ENCODE data around the gene MYBPC2. TPM values are rescaled to one million over a fixed set of nuclear protein-coding genes. Genes with fewer than 3 reads are reported as not detected.

The MYBPC2 gene
- total RNA-seq, 2 donors from 2014 or later = not detected

GRCh38 chr19:50505856-50506611, 73.3 kb downstream of the MYBPC2 start:
- DNase-seq (no peak), ATAC-seq (no peak)
- no peaks in the 10 kb centered on the region for H3K27me3 ChIP-seq
- no peak overlapping the region for H3K27ac ChIP-seq
- no peaks in the 10 kb centered on the region for H3K9me3 ChIP-seq
- WGBS, 2 donors = 76 to 95% methylated on average over 2 to 26 of the region's 30 CpGs
- H3K4me3 ChIP-seq = no peak overlapping the region
- intact Hi-C loops (cut with DNase I) = no loop called here
- no peaks in the 10 kb centered on the region for H3K36me3 ChIP-seq (replicated peaks in 1 of 2; ENCODE audit: insufficient read depth in 1 of 2, low read depth in 2 of 2)
- TF ChIP-seq CTCF (IDR thresholded peaks at IDR 0.05) = no peak
- no peak for TF ChIP-seq POLR2A (IDR thresholded peaks at IDR 0.05)
- peaks cover 9% of the 10 kb centered on the region for H3K4me1 ChIP-seq

- intact Hi-C loops (cut with DNase I) = no loop called here
- ATAC-seq (no peak), DNase-seq (no peak)
- Histone ChIP-seq H3K4me3 (no peak overlapping the region), H3K27me3 (no peaks in the 10 kb centered on the region), H3K36me3 (replicated peaks in 1 of 2; ENCODE audit: insufficient read depth in 1 of 2, low read depth in 2 of 2) (no peaks in the 10 kb centered on the region), H3K27ac (no peak overlapping the region), H3K9me3 (no peaks in the 10 kb centered on the region), H3K4me1 (peaks cover 9% of the 10 kb centered on the region)
- WGBS, 2 donors = 90 to 95% methylated on average over 4 to 10 of the region's 10 CpGs
- TF ChIP-seq POLR2A (IDR thresholded peaks at IDR 0.05) (no peak), CTCF (IDR thresholded peaks at IDR 0.05) (no peak)
Measured at GRCh38 chr19:50506700-50507099, 74.0 kb downstream of the MYBPC2 start.

DNA sequence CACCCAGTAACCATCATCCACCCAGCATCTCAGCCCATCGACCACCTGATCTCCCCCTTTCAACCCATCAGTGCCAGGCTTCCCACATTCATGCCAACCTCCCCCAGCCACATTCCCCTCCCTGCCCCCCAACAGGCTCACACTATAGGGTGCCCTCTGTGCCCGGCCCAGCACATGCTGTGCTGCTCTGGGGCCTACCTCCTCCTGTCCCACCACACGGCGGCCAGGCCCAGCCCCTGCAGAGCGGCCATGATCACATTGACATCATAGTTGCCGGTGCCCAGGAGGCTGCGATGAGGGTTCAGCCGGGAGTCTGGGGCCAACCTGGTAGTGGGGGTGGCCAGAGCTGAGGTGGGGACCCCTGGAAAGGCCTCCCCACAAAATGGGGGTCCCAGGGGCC, 74.7 kb downstream of the MYBPC2 start:
- Histone ChIP-seq H3K36me3 (replicated peaks in 1 of 2; ENCODE audit: insufficient read depth in 1 of 2, low read depth in 2 of 2) (no peaks in the 10 kb centered on the region), H3K9me3 (no peaks in the 10 kb centered on the region), H3K4me3 (no peak overlapping the region), H3K27ac (no peak overlapping the region), H3K27me3 (no peaks in the 10 kb centered on the region), H3K4me1 (peaks cover 9% of the 10 kb centered on the region)
- TF ChIP-seq POLR2A (IDR thresholded peaks at IDR 0.05) (no peak), CTCF (IDR thresholded peaks at IDR 0.05) (no peak)
- ATAC-seq (no peak), DNase-seq (no peak)
- 88 to 93% methylated on average over 4 to 8 of the region's 8 CpGs for WGBS, 2 donors
- intact Hi-C loops (cut with DNase I) = no loop called here

GRCh38 chr19:50508843-50509190, 76.1 kb downstream of the MYBPC2 start:
- WGBS, 2 donors = 86% methylated on average over 3 of the region's 3 CpGs
- Histone ChIP-seq H3K36me3 (replicated peaks in 1 of 2; ENCODE audit: insufficient read depth in 1 of 2, low read depth in 2 of 2) (no peaks in the 10 kb centered on the region), H3K27me3 (no peaks in the 10 kb centered on the region), H3K4me3 (no peak overlapping the region), H3K4me1 (peaks cover 9% of the 10 kb centered on the region), H3K9me3 (no peaks in the 10 kb centered on the region), H3K27ac (no peak overlapping the region)
- intact Hi-C loops (cut with DNase I) = no loop called here
- no peak for TF ChIP-seq POLR2A (IDR thresholded peaks at IDR 0.05)
- no peak for TF ChIP-seq CTCF (IDR thresholded peaks at IDR 0.05)
- ATAC-seq = no peak
- DNase-seq = no peak

GRCh38 chr19:50509366-50509765, 76.7 kb downstream of the MYBPC2 start:
- TF ChIP-seq CTCF (IDR thresholded peaks at IDR 0.05) (no peak), POLR2A (IDR thresholded peaks at IDR 0.05) (no peak)

More at GRCh38 chr19:50509366-50509765, 76.7 kb downstream of the MYBPC2 start:
- Histone ChIP-seq H3K4me1 (peaks cover 9% of the 10 kb centered on the region), H3K9me3 (no peaks in the 10 kb centered on the region), H3K4me3 (no peak overlapping the region), H3K27ac (no peak overlapping the region), H3K36me3 (replicated peaks in 1 of 2; ENCODE audit: insufficient read depth in 1 of 2, low read depth in 2 of 2) (no peaks in the 10 kb centered on the region), H3K27me3 (no peaks in the 10 kb centered on the region)
- intact Hi-C loops (cut with DNase I) = no loop called here
- ATAC-seq = no peak
- 83 to 88% methylated on average over 11 of the region's 11 CpGs for WGBS, 2 donors
- DNase-seq = no peak
